GM12878 (cell line): Measurements from ENCODE around the gene GPC5.

Experiments used
- CHD4 ChIP-seq: fragments of 200-600 bp; sonication (generic); IDR thresholded peaks from 2 replicates; pipeline ENCODE4 v1.6.1; 2016; ENCODE audit warnings: mild to moderate bottlenecking
- NFXL1 ChIP-seq: fragments of 450-650 bp; IDR thresholded peaks from 2 replicates; pipeline ENCODE4 v1.6.1; 2017; ENCODE audit warnings: antibody characterized with exemption, mild to moderate bottlenecking, borderline replicate concordance
- NR2F1 ChIP-seq: fragments of 450-650 bp; conservative IDR thresholded peaks from 2 replicates; pipeline ENCODE4 v1.6.1; 2017; ENCODE audit warnings: mild to moderate bottlenecking
- POLR2A ChIP-seq: IDR thresholded peaks from 2 replicates; pipeline ENCODE4 v1.6.1; 2011; ENCODE audit warnings: low read depth, mild to moderate bottlenecking, low read length
- SMC3 ChIP-seq: IDR thresholded peaks from 2 replicates; pipeline ENCODE4 v1.6.1; 2011; ENCODE audit warnings: low read length, improper control_type of control experiment, borderline replicate concordance
- TARDBP ChIP-seq: IDR thresholded peaks from 2 replicates; pipeline ENCODE4 v1.6.1; 2016; ENCODE audit warnings: borderline replicate concordance
- ZBED1 ChIP-seq: IDR thresholded peaks from 2 replicates; pipeline ENCODE4 v1.6.1; 2016; ENCODE audit warnings: borderline replicate concordance
- ZSCAN29 ChIP-seq: fragments of 450-650 bp; IDR thresholded peaks from 2 replicates; pipeline ENCODE4 v1.6.1; 2017; ENCODE audit warnings: mild to moderate bottlenecking, moderate library complexity
- TF ChIP-seq, protein P1 (sequence below), 3 experiments: IDR thresholded peaks in 2 of 3; conservative IDR thresholded peaks in 1 of 3; 2 replicates each; pipeline ENCODE4 v1.5.1; 2011; ENCODE audit warnings: low read depth in 3 of 3, low read length in 3 of 3, mild to moderate bottlenecking in 3 of 3, control low read depth in 2 of 3, moderate library complexity in 2 of 3, inconsistent platforms in 1 of 3, mixed read lengths in 1 of 3; ENCODE audit not compliant: control insufficient read depth in 2 of 3, insufficient read depth in 1 of 3; ENCODE audit errors: extremely low read depth in 1 of 3
- TF ChIP-seq, protein P2 (sequence below): fragments of 450-650 bp; IDR thresholded peaks from 2 replicates; pipeline ENCODE4 v1.6.1; 2018; ENCODE audit warnings: mild to moderate bottlenecking, low read depth, moderate library complexity; ENCODE audit not compliant: partially characterized antibody

DNA sequence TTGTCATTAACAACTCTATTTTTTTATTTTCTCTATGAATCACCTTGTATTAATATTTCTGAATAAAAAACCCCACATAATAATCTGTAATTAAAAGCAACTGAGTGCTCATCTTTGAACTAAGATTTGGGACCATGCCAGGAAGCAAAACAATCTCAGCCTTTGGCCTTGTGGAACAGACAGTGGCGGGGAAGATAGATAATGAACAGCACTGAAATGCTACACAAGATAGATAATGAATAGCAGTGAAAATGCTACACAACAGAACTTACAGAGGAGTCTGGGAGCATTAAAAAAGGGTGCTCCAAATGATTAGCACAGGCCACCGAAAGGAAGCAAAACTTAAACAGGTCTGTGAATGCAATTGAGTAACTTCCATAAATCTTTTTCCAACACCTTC lies 134.9 kb downstream of the GPC5 start:
- TF ChIP-seq, protein P1, sequence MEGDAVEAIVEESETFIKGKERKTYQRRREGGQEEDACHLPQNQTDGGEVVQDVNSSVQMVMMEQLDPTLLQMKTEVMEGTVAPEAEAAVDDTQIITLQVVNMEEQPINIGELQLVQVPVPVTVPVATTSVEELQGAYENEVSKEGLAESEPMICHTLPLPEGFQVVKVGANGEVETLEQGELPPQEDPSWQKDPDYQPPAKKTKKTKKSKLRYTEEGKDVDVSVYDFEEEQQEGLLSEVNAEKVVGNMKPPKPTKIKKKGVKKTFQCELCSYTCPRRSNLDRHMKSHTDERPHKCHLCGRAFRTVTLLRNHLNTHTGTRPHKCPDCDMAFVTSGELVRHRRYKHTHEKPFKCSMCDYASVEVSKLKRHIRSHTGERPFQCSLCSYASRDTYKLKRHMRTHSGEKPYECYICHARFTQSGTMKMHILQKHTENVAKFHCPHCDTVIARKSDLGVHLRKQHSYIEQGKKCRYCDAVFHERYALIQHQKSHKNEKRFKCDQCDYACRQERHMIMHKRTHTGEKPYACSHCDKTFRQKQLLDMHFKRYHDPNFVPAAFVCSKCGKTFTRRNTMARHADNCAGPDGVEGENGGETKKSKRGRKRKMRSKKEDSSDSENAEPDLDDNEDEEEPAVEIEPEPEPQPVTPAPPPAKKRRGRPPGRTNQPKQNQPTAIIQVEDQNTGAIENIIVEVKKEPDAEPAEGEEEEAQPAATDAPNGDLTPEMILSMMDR (IDR thresholded peaks at IDR 0.05 in 2 of 3, conservative IDR thresholded peaks at IDR 0.05 in 1 of 3; ENCODE audit: control insufficient read depth in 2 of 3, extremely low read depth in 1 of 3, insufficient read depth in 1 of 3, low read depth in 3 of 3, low read length in 3 of 3): no peak
- TF ChIP-seq CHD4 (no peak), POLR2A (no peak), TARDBP (no peak), ZBED1 (no peak), SMC3 (no peak), NR2F1 (no peak), ZSCAN29 (no peak), NFXL1 (no peak)
- TF ChIP-seq, protein P2, sequence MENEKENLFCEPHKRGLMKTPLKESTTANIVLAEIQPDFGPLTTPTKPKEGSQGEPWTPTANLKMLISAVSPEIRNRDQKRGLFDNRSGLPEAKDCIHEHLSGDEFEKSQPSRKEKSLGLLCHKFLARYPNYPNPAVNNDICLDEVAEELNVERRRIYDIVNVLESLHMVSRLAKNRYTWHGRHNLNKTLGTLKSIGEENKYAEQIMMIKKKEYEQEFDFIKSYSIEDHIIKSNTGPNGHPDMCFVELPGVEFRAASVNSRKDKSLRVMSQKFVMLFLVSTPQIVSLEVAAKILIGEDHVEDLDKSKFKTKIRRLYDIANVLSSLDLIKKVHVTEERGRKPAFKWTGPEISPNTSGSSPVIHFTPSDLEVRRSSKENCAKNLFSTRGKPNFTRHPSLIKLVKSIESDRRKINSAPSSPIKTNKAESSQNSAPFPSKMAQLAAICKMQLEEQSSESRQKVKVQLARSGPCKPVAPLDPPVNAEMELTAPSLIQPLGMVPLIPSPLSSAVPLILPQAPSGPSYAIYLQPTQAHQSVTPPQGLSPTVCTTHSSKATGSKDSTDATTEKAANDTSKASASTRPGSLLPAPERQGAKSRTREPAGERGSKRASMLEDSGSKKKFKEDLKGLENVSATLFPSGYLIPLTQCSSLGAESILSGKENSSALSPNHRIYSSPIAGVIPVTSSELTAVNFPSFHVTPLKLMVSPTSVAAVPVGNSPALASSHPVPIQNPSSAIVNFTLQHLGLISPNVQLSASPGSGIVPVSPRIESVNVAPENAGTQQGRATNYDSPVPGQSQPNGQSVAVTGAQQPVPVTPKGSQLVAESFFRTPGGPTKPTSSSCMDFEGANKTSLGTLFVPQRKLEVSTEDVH: no peak
